Neutrophil (primary cell): ENCODE measurements around the gene JMJD8.

Experiments
- H3K27ac ChIP-seq: fragments of 200-600 bp; sonication (generic); 2 replicates; pipeline ENCODE4 v1.5.1; 2016; ENCODE audit warnings: mild to moderate bottlenecking, moderate library complexity
- H3K27me3 ChIP-seq: fragments of 200-600 bp; sonication (generic); 2 replicates; pipeline ENCODE4 v1.6.0; 2016; ENCODE audit warnings: mild to moderate bottlenecking
- H3K36me3 ChIP-seq: fragments of 200-600 bp; sonication (generic); 2 replicates; pipeline ENCODE4 v1.5.1; 2017
- H3K4me1 ChIP-seq, 2 experiments: fragments of 200-600 bp in 1 of 2; sonication (generic) in 1 of 2; 1 replicate in 1 of 2; 2 replicates in 1 of 2; pipeline versions ENCODE4 v1.5.1 to v1.6.1; 2013 to 2016; ENCODE audit warnings: low read depth in 1 of 2, low read length in 1 of 2, mild to moderate bottlenecking in 1 of 2, moderate library complexity in 1 of 2; ENCODE audit not compliant: control insufficient read depth in 1 of 2, insufficient read depth in 1 of 2
- H3K4me3 ChIP-seq, 2 experiments: fragments of 200-600 bp in 1 of 2; sonication (generic) in 1 of 2; 1 replicate in 1 of 2; 2 replicates in 1 of 2; pipeline ENCODE4 v1.5.1; 2013 to 2016; ENCODE audit warnings: low read depth in 1 of 2, low read length in 1 of 2, mild to moderate bottlenecking in 1 of 2, moderate library complexity in 1 of 2
- H3K9me3 ChIP-seq: fragments of 200-600 bp; sonication (generic); 2 replicates; pipeline ENCODE4 v1.5.1; 2016
- CTCF ChIP-seq: fragments of 200-600 bp; sonication (generic); IDR thresholded peaks from 2 replicates; pipeline ENCODE4 v1.5.1; 2016; ENCODE audit warnings: antibody characterized with exemption

The JMJD8 gene

GRCh38 chr16:708019-708418, 23.9 kb upstream of the JMJD8 start:
- Histone ChIP-seq H3K27ac (no peak overlapping the region), H3K36me3 (no peaks in the 10 kb centered on the region), H3K9me3 (no peaks in the 10 kb centered on the region), H3K4me1 (no peaks in the 10 kb centered on the region), H3K27me3 (peaks cover 99% of the 10 kb centered on the region), H3K4me3 (no peak overlapping the region)
- TF ChIP-seq CTCF = no peak

GRCh38 chr16:707062-707538, 23.0 kb upstream of the JMJD8 start:
- Histone ChIP-seq H3K27ac (no peak overlapping the region), H3K27me3 (peaks cover 99% of the 10 kb centered on the region)
- TF ChIP-seq CTCF = no peak

GRCh38 chr16:706189-707061, 22.3 kb upstream of the JMJD8 start:
- H3K4me3 ChIP-seq = no peak overlapping the region
- no peaks in the 10 kb centered on the region for H3K36me3 ChIP-seq
- peaks cover 99% of the 10 kb centered on the region for H3K27me3 ChIP-seq
- no peak for TF ChIP-seq CTCF
- H3K27ac ChIP-seq = no peak overlapping the region
- H3K9me3 ChIP-seq = no peaks in the 10 kb centered on the region
- H3K4me1 ChIP-seq = no peaks in the 10 kb centered on the region

More at GRCh38 chr16:707062-707538, 23.0 kb upstream of the JMJD8 start:
- Histone ChIP-seq H3K36me3 (no peaks in the 10 kb centered on the region), H3K4me3 (no peak overlapping the region), H3K4me1 (no peaks in the 10 kb centered on the region), H3K9me3 (no peaks in the 10 kb centered on the region)

GRCh38 chr16:705431-706188, 21.5 kb upstream of the JMJD8 start, which contains the start of gene FBXL16:
FBXL16 (minus strand) TSS chr16:705801; CDS start chr16:697405, 8,396 bp downstream.
- peaks cover 99% of the 10 kb centered on the region for H3K27me3 ChIP-seq
- H3K36me3 ChIP-seq = no peaks in the 10 kb centered on the region
- no peaks in the 10 kb centered on the region for H3K4me1 ChIP-seq
- TF ChIP-seq CTCF = no peak
- H3K4me3 ChIP-seq = no peak within 1 kb of the TSS
- no peak within 1 kb of the TSS for H3K27ac ChIP-seq
- no peaks in the 10 kb centered on the region for H3K9me3 ChIP-seq

- H3K4me1 ChIP-seq = no peaks in the 10 kb centered on the region
- no peak overlapping the region for H3K4me3 ChIP-seq
- no peaks in the 10 kb centered on the region for H3K36me3 ChIP-seq
- no peak for TF ChIP-seq CTCF
- no peaks in the 10 kb centered on the region for H3K9me3 ChIP-seq
- H3K27ac ChIP-seq = no peak overlapping the region
- H3K27me3 ChIP-seq = peaks cover 99% of the 10 kb centered on the region
Observed at GRCh38 chr16:704552-705380, 20.6 kb upstream of the JMJD8 start.
